ENCODE data around the gene CCT7.

Gene CCT7

GRCh38 chr2:73297151-73297559, 63.0 kb downstream of the CCT7 start:
- no peak for DNase-seq (ENCODE audit: low read depth in 1 of 2, low spot score in 1 of 2)
- H3K27me3 ChIP-seq (ENCODE audit: insufficient read depth, poor library complexity, severe bottlenecking) = peaks cover 31% of the 10 kb centered on the region
- TF ChIP-seq SPI1 (IDR thresholded peaks at IDR 0.05; ENCODE audit: borderline replicate concordance, low read depth) (no peak), CTCF (IDR thresholded peaks at IDR 0.05; ENCODE audit: insufficient read depth, low read length) (no peak), REST (IDR thresholded peaks at IDR 0.05; ENCODE audit: insufficient replicate concordance, low read depth) (no peak), GABPA (IDR thresholded peaks at IDR 0.05; ENCODE audit: low read depth) (no peak), POLR2AphosphoS5 (IDR thresholded peaks at IDR 0.05; ENCODE audit: low read depth) (no peak)

GRCh38 chr2:73297586-73297985, 63.5 kb downstream of the CCT7 start:
- no peak overlapping the region for H3K27ac ChIP-seq (replicated peaks)
- no peak for DNase-seq (ENCODE audit: low read depth in 1 of 2, low spot score in 1 of 2)
- peaks cover 29% of the 10 kb centered on the region for H3K27me3 ChIP-seq (ENCODE audit: insufficient read depth, poor library complexity, severe bottlenecking)
- TF ChIP-seq GABPA (IDR thresholded peaks at IDR 0.05; ENCODE audit: low read depth) = no peak
- TF ChIP-seq CTCF (IDR thresholded peaks at IDR 0.05; ENCODE audit: insufficient read depth, low read length) = no peak
- no peak for TF ChIP-seq SPI1 (IDR thresholded peaks at IDR 0.05; ENCODE audit: borderline replicate concordance, low read depth)
- TF ChIP-seq REST (IDR thresholded peaks at IDR 0.05; ENCODE audit: insufficient replicate concordance, low read depth) = no peak
- TF ChIP-seq POLR2AphosphoS5 (IDR thresholded peaks at IDR 0.05; ENCODE audit: low read depth) = no peak
- no peak overlapping the region for H3K4me3 ChIP-seq (replicated peaks; ENCODE audit: insufficient read depth, low read length)

More at GRCh38 chr2:73297151-73297559, 63.0 kb downstream of the CCT7 start:
- H3K27ac ChIP-seq (replicated peaks) = no peak overlapping the region
- no peak overlapping the region for H3K4me3 ChIP-seq (replicated peaks; ENCODE audit: insufficient read depth, low read length)

GRCh38 chr2:73300926-73301325, 66.8 kb downstream of the CCT7 start:
- no peak for DNase-seq (ENCODE audit: low read depth in 1 of 2, low spot score in 1 of 2)
- TF ChIP-seq GABPA (IDR thresholded peaks at IDR 0.05; ENCODE audit: low read depth) (no peak), REST (IDR thresholded peaks at IDR 0.05; ENCODE audit: insufficient replicate concordance, low read depth) (no peak), CTCF (IDR thresholded peaks at IDR 0.05; ENCODE audit: insufficient read depth, low read length) (no peak), POLR2AphosphoS5 (IDR thresholded peaks at IDR 0.05; ENCODE audit: low read depth) (no peak), SPI1 (IDR thresholded peaks at IDR 0.05; ENCODE audit: borderline replicate concordance, low read depth) (no peak)
- peaks cover 13% of the 10 kb centered on the region for H3K27me3 ChIP-seq (ENCODE audit: insufficient read depth, poor library complexity, severe bottlenecking)

More at GRCh38 chr2:73300926-73301325, 66.8 kb downstream of the CCT7 start:
- no peak overlapping the region for H3K4me3 ChIP-seq (replicated peaks; ENCODE audit: insufficient read depth, low read length)
- H3K27ac ChIP-seq (replicated peaks) = no peak overlapping the region

Data from HL-60 (cell line).